Measurements from ENCODE around the gene NCS1. TPM values are rescaled to one million over a fixed set of nuclear protein-coding genes. Genes with fewer than 3 reads are reported as not detected.

Gene NCS1
- total RNA-seq, 2 experiments from 2014 or later: 0.17 TPM; not detected in 1

DNA sequence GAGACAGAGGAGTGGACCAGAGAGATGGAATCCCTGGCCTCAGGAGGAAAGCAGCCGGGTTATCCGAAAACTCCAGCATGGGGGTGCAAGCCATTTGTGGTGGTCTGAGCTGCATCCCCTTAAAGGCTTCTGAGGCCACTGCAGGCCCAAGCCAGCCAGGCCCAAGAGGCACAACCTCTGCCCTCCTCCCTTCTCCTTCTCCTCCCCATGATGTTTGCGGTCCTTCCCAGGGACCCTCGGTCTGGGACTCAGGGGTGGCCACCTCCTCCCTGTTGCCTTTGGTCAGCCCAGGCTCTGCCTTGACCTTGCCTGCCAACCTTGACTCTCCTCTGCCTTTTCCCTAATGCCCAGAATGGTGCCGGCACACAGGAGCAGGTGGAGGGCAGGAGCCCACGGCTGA is 4.6 kb downstream of the NCS1 start:
- Histone ChIP-seq H3K27me3 (ENCODE audit: control insufficient read depth in 1 of 2, insufficient read depth in 2 of 2, low read length in 2 of 2) (peaks cover 14 to 25% of the 10 kb centered on the region in 2 experiments), H3K4me3 (ENCODE audit: low read length) (no peak overlapping the region), H3K36me3 (ENCODE audit: insufficient read depth, low read length) (no peaks in the 10 kb centered on the region), H3K4me1 (ENCODE audit: insufficient read depth, low read length) (peaks cover 10% of the 10 kb centered on the region), H3K27ac (ENCODE audit: low read depth in 1 of 2, low read length in 2 of 2) (no peak overlapping the region), H3K9me3 (ENCODE audit: control insufficient read depth in 1 of 2, insufficient read depth in 1 of 2, low read length in 2 of 2) (peaks cover 0 to 5% of the 10 kb centered on the region in 2 experiments)
- TF ChIP-seq, protein P1, sequence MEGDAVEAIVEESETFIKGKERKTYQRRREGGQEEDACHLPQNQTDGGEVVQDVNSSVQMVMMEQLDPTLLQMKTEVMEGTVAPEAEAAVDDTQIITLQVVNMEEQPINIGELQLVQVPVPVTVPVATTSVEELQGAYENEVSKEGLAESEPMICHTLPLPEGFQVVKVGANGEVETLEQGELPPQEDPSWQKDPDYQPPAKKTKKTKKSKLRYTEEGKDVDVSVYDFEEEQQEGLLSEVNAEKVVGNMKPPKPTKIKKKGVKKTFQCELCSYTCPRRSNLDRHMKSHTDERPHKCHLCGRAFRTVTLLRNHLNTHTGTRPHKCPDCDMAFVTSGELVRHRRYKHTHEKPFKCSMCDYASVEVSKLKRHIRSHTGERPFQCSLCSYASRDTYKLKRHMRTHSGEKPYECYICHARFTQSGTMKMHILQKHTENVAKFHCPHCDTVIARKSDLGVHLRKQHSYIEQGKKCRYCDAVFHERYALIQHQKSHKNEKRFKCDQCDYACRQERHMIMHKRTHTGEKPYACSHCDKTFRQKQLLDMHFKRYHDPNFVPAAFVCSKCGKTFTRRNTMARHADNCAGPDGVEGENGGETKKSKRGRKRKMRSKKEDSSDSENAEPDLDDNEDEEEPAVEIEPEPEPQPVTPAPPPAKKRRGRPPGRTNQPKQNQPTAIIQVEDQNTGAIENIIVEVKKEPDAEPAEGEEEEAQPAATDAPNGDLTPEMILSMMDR (IDR thresholded peaks at IDR 0.05): no peak
- intact Hi-C loops (cut with DNase I, micrococcal nuclease): no loop called here
- ATAC-seq (ENCODE audit: poor library complexity): no peak
- H3K4me1 Mint-ChIP-seq (ENCODE audit: low read depth): peaks cover 6% of the 10 kb centered on the region
- H3K27me3 Mint-ChIP-seq: peaks cover 16% of the 10 kb centered on the region
- no peaks in the 10 kb centered on the region for H3K9me3 Mint-ChIP-seq
- ChIA-PET CTCF (no interaction called here), POLR2A (no interaction called here)
- no peak for DNase-seq
- H3K4me3 Mint-ChIP-seq: no peak overlapping the region
- no peaks in the 10 kb centered on the region for H3K36me3 Mint-ChIP-seq (ENCODE audit: low read depth)
- no peak overlapping the region for H3K27ac Mint-ChIP-seq

DNA sequence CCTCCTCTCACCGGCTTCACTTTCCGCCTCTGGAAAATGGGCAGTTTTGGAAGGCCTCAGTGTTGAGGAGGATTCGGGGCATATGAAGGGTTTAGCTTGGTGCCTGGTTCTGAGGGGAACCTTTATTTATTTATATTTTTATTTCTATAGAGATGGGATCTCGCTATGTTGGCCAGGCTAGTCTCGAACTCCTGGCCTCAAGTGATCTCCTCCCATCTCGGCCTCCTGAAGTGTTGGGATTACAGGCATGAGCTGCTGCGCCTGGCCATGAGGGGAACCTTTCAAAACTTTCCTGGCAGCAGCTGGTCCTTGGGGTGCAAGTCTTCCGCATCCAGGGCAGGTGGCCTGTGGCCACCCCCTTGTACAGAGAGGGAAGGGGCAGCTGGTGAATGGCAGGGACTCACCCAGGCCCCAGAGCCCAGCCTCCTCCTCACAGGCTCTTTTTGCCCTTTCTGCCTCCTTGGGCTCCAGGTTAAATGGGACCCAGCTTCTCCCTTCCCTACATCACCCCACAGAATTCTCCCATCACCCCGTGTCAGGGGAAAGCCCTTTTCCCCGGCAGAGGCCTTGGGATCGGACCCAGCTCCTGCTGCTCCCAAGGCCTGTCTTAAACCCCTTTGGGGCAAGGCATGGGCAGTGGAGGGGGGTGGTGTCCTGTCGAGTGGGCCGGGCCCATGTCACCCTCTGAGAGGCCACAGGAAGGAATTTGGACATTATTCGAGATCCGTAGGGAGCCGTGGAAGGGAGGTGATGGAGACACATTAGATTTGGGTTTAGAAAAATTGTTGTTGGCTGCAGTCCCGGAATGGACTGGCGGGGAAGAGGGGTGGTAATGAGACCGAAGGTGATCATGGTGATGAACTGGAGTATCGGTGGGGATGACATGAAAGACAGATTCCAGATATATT is 5.9 kb downstream of the NCS1 start:
- DNase-seq (no peak), ATAC-seq (ENCODE audit: poor library complexity) (no peak)
- TF ChIP-seq, protein P1 (IDR thresholded peaks at IDR 0.05): no peak
- Histone ChIP-seq H3K36me3 (ENCODE audit: insufficient read depth, low read length) (no peaks in the 10 kb centered on the region), H3K27me3 (ENCODE audit: control insufficient read depth in 1 of 2, insufficient read depth in 2 of 2, low read length in 2 of 2) (peaks cover 11 to 18% of the 10 kb centered on the region in 2 experiments), H3K4me3 (ENCODE audit: low read length) (no peak overlapping the region), H3K27ac (ENCODE audit: low read depth in 1 of 2, low read length in 2 of 2) (no peak overlapping the region), H3K9me3 (ENCODE audit: control insufficient read depth in 1 of 2, insufficient read depth in 1 of 2, low read length in 2 of 2) (peaks cover 0 to 2% of the 10 kb centered on the region in 2 experiments), H3K4me1 (ENCODE audit: insufficient read depth, low read length) (peaks cover 5% of the 10 kb centered on the region)
- H3K9me3 Mint-ChIP-seq: no peaks in the 10 kb centered on the region
- H3K27ac Mint-ChIP-seq: no peak overlapping the region
- H3K27me3 Mint-ChIP-seq: peaks cover 16% of the 10 kb centered on the region
- peaks cover 6% of the 10 kb centered on the region for H3K4me1 Mint-ChIP-seq (ENCODE audit: low read depth)
- ChIA-PET POLR2A (no interaction called here), CTCF (interaction anchor here (1.2 kb wide), 1 partner anchor 71 kb away, joined by 3 read pairs; no protein-coding TSS in a partner anchor)
- H3K36me3 Mint-ChIP-seq (ENCODE audit: low read depth): no peaks in the 10 kb centered on the region
- H3K4me3 Mint-ChIP-seq: no peak overlapping the region
- intact Hi-C loops (cut with DNase I, micrococcal nuclease): no loop called here

DNA sequence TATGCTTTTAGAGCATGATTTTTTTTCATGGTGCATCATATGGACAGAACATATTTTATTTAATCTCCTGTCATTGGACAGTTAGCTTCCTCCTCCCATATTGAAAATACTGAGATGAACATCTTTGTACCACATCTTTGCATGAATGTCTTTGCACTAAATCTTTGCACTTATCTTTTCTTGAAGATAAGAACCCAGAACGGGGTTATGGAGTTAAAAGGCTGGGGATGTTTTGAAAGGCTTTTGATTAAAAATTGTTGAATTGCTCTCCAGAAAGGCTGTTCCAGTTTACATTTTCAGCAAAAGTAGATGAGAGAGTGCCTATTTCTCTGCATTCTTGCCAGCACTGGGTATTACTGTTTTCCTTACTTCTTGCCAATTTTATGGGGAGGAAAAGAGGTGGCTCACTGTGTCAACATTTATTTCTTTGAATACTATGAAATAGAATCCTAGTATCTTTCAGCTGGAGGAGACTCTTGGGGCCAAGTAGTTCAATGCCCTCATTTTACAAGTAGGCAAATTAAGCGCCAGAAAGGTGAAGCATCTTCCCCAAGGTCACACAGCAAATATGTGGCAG is 7.2 kb downstream of the NCS1 start:
- Mint-ChIP-seq H3K4me3 (no peak overlapping the region), H3K9me3 (no peaks in the 10 kb centered on the region), H3K27ac (no peak overlapping the region), H3K36me3 (ENCODE audit: low read depth) (no peaks in the 10 kb centered on the region), H3K27me3 (peaks cover 9% of the 10 kb centered on the region), H3K4me1 (ENCODE audit: low read depth) (peaks cover under 1% of the 10 kb centered on the region)
- Histone ChIP-seq H3K27ac (ENCODE audit: low read depth in 1 of 2, low read length in 2 of 2) (no peak overlapping the region), H3K4me1 (ENCODE audit: insufficient read depth, low read length) (no peaks in the 10 kb centered on the region), H3K9me3 (ENCODE audit: control insufficient read depth in 1 of 2, insufficient read depth in 1 of 2, low read length in 2 of 2) (no peaks in the 10 kb centered on the region), H3K27me3 (ENCODE audit: control insufficient read depth in 1 of 2, insufficient read depth in 2 of 2, low read length in 2 of 2) (peaks cover 0 to 6% of the 10 kb centered on the region in 2 experiments), H3K36me3 (ENCODE audit: insufficient read depth, low read length) (no peaks in the 10 kb centered on the region), H3K4me3 (ENCODE audit: low read length) (no peak overlapping the region)
- TF ChIP-seq, protein P1 (IDR thresholded peaks at IDR 0.05): no peak
- DNase-seq: no peak
- CTCF ChIA-PET: no interaction called here
- no peak for ATAC-seq (ENCODE audit: poor library complexity)
- intact Hi-C loops (cut with DNase I, micrococcal nuclease): no loop called here
- POLR2A ChIA-PET: no interaction called here

All from CD4-positive, alpha-beta T cell (primary cell).